ENCODE results near the gene JPH4. TPM values are rescaled to one million over a fixed set of nuclear protein-coding genes. Genes with fewer than 3 reads are reported as not detected.

The JPH4 gene
- total and polyA plus RNA-seq, 2 of the 8 experiments (the other 6 are each of a cell fraction or from before 2014, with no cell fraction given), result 23.9 to 46.7 TPM

GRCh38 chr14:23612802-23613201, 34.2 kb upstream of the JPH4 start (continued):
- TF ChIP-seq CHD7 (IDR thresholded peaks at IDR 0.05; ENCODE audit: insufficient replicate concordance, low read length) (no peak), MAX (IDR thresholded peaks at IDR 0.05) (no peak), BRCA1 (IDR thresholded peaks at IDR 0.05; ENCODE audit: low read depth, low read length) (no peak), TCF12 (IDR thresholded peaks at IDR 0.05; ENCODE audit: low read depth, low read length) (no peak), SAP30 (IDR thresholded peaks at IDR 0.05; ENCODE audit: insufficient read depth, insufficient replicate concordance, low read length) (no peak), SIX5 (IDR thresholded peaks at IDR 0.05; ENCODE audit: low read depth, low read length) (no peak), SIN3A (conservative IDR thresholded peaks at IDR 0.05 in 1 of 2, IDR thresholded peaks at IDR 0.05 in 1 of 2; ENCODE audit: low read depth in 1 of 2, low read length in 2 of 2) (no peak), KDM1A (IDR thresholded peaks at IDR 0.05; ENCODE audit: borderline replicate concordance, low read length) (no peak), RFX5 (IDR thresholded peaks at IDR 0.05; ENCODE audit: borderline replicate concordance, low read depth, low read length) (no peak), SIRT6 (IDR thresholded peaks at IDR 0.05; ENCODE audit: low read length) (no peak), HDAC6 (IDR thresholded peaks at IDR 0.05; ENCODE audit: low read depth, low read length) (no peak), FOSL1 (IDR thresholded peaks at IDR 0.05; ENCODE audit: insufficient read depth, low read depth, low read length) (no peak)

Data from H1 (cell line).